Thyroid gland (tissue), 4 donors: Measurements from ENCODE around the gene UCN.

Source experiments
- CTCF ChIP-seq, 6 experiments: fragments of 200-600 bp in 3 of 6; fragments of 450-650 bp in 3 of 6; sonication (generic) in 3 of 6; IDR thresholded peaks; one replicate each; pipeline ENCODE4 v1.5.1; 2016 to 2019; ENCODE audit warnings: antibody characterized with exemption in 6 of 6, mild to moderate bottlenecking in 2 of 6, inconsistent platforms in 1 of 6, moderate library complexity in 1 of 6
- POLR2A ChIP-seq, 2 donors: fragments of 450-650 bp; IDR thresholded peaks; one replicate each; pipeline ENCODE4 v1.6.1; 2017; ENCODE audit warnings: antibody characterized with exemption in 2 of 2, mild to moderate bottlenecking in 2 of 2, moderate library complexity in 1 of 2

- TF ChIP-seq CTCF (IDR thresholded peaks at IDR 0.05) (no peak), POLR2A (IDR thresholded peaks at IDR 0.05) (no peak)
Measured at GRCh38 chr2:27297195-27297594, 11.1 kb downstream of the UCN start.
